GM11168 (cell line): ENCODE results near the gene TMIGD1.

ENCODE experiments used
- in situ Hi-C: fragments of 300-500 bp; cut with MboI; formaldehyde crosslinking; loops from one replicate; pipeline ENCODE4 v1.12.0; 2022; ENCODE audit warnings: low sequenced_read_pairs; ENCODE audit not compliant: unreplicated experiment

Gene TMIGD1

GRCh38 chr17:30296499-30297080, 37.3 kb downstream of the TMIGD1 start:
- in situ Hi-C loops, result no loop called here

GRCh38 chr17:30292286-30292858, 41.5 kb downstream of the TMIGD1 start:
- in situ Hi-C loops, result no loop called here

GRCh38 chr17:30291543-30292285, 42.1 kb downstream of the TMIGD1 start, which contains the start of gene BLMH:
Gene BLMH, minus strand, starts transcription at chr17:30291944. Its CDS starts 125 bp downstream, at chr17:30291819.
- in situ Hi-C loops, result no loop called here

GRCh38 chr17:30290696-30291542, 42.9 kb downstream of the TMIGD1 start:
- in situ Hi-C loops, result no loop called here

- in situ Hi-C loops, result no loop called here
Measured at GRCh38 chr17:30290077-30290476, 43.8 kb downstream of the TMIGD1 start.

- in situ Hi-C loops, result no loop called here
Measured at GRCh38 chr17:30279156-30279555, 54.7 kb downstream of the TMIGD1 start.

- in situ Hi-C loops, result no loop called here
Measured at GRCh38 chr17:30278032-30278431, 55.8 kb downstream of the TMIGD1 start.

GRCh38 chr17:30275911-30276310, 57.9 kb downstream of the TMIGD1 start:
- in situ Hi-C loops, result no loop called here

- in situ Hi-C loops, result no loop called here
Measured at GRCh38 chr17:30274887-30275286, 59.0 kb downstream of the TMIGD1 start.

- in situ Hi-C loops, result no loop called here
Measured at GRCh38 chr17:30273373-30273772, 60.5 kb downstream of the TMIGD1 start.

GRCh38 chr17:30271102-30271501, 62.8 kb downstream of the TMIGD1 start:
- in situ Hi-C loops, result no loop called here

- in situ Hi-C loops, result no loop called here
Measured at GRCh38 chr17:30267625-30268024, 66.2 kb downstream of the TMIGD1 start.
